SU-DHL-6 (cell line): Measurements from ENCODE around the gene ATF1.

Experiments used
- CTCF ChIP-seq: fragments of 200-600 bp; sonication (generic); IDR thresholded peaks from one replicate; pipeline ENCODE4 v1.5.1; 2017; ENCODE audit warnings: antibody characterized with exemption, mild to moderate bottlenecking, low read length, moderate library complexity; ENCODE audit not compliant: insufficient read depth, poor library complexity, severe bottlenecking
- EZH2phosphoT487 ChIP-seq: fragments of 200-600 bp; sonication (generic), shearing (Covaris generic); conservative IDR thresholded peaks from 2 replicates; pipeline ENCODE4 v1.6.1; 2018; ENCODE audit warnings: mild to moderate bottlenecking, antibody characterized with exemption, low read length, moderate library complexity, mixed read lengths

- TF ChIP-seq EZH2phosphoT487 (no peak), CTCF (no peak)
Observed at GRCh38 chr12:50763639-50764285, at the start of gene ATF1.
